ENCODE data around the gene WDR90.

Gene WDR90

DNA sequence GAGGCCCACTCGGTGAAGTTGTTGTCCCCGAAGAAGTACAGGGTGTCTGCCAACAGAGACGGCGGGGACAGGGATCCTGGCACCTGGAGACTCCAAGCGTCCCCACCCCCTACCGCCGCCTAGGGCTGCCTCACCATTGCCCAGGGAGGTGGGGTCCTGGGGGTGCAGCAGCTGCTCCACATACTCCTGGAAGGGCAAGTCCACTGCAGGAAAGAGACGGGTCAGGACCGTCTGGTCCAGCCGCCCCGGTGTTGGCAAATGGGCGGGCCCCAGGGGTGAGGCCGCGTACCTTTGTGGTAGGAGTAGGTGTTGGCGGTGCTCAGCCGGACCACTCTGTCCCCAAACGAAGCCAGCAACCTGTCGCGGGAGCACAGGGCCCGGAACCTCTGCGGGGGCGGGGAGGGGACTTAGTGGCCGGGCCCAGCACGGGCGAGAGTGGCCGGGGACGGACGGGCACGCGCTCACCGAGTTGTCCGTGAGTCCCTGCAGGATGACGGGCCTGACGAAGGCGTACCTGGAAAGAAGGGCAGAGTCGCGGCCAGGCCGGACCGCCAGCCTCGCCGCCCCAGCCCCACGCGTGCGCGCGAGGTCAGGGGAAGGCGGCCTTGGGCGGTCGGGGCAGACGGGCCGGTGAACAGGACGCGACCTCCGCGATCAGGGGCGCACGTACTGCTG is 34.4 kb downstream of the WDR90 start (continued):
- TF ChIP-seq ZBTB26 (tag by site-specific recombination; optimal IDR thresholded peaks at IDR 0.05) (peak; percentile 97), SP7 (tag by site-specific recombination; IDR thresholded peaks at IDR 0.05) (peak; percentile 35; the same call in 1 of the 2 replicates), WT1 (tag by site-specific recombination; IDR thresholded peaks at IDR 0.05) (peak; percentile 48), ZNF335 (tag by site-specific recombination; conservative IDR thresholded peaks at IDR 0.05) (peak; percentile 57), ZNF621 (tag by site-specific recombination; IDR thresholded peaks at IDR 0.05) (no peak), ZNF629 (tag by site-specific recombination; IDR thresholded peaks at IDR 0.05) (0 out of 2 replicates have a peak, but pooled peaks have one; percentile 2), ZNF654 (tag by site-specific recombination; IDR thresholded peaks at IDR 0.05; ENCODE audit: low read depth) (no peak), ZBTB7A (tag by site-specific recombination; IDR thresholded peaks at IDR 0.05; ENCODE audit: low read depth) (peak; percentile 67; the same call in 1 of the 2 replicates), SETDB1 (IDR thresholded peaks at IDR 0.05; ENCODE audit: insufficient read length, low read length) (no peak), REPIN1 (tag by site-specific recombination; IDR thresholded peaks at IDR 0.05; ENCODE audit: low read depth) (peak; percentile 16; the same call in 1 of the 2 replicates), ZNF600 (tag by site-specific recombination; IDR thresholded peaks at IDR 0.05) (peak; percentile 93), ZNF280D (tag by site-specific recombination; IDR thresholded peaks at IDR 0.05) (no peak), ZNF521 (tag by site-specific recombination; IDR thresholded peaks at IDR 0.05) (no peak), ZNF837 (tag by site-specific recombination; IDR thresholded peaks at IDR 0.05) (no peak), ZNF585B (tag by site-specific recombination; IDR thresholded peaks at IDR 0.05) (no peak), ZNF513 (tag by site-specific recombination; IDR thresholded peaks at IDR 0.05) (no peak), TCF7L2 (IDR thresholded peaks at IDR 0.05; ENCODE audit: borderline replicate concordance, low read depth, low read length) (no peak), FEZF1 (tag by site-specific recombination; IDR thresholded peaks at IDR 0.05) (no peak), ZNF704 (tag by site-specific recombination; IDR thresholded peaks at IDR 0.05) (no peak), ZNF776 (tag by site-specific recombination; IDR thresholded peaks at IDR 0.05; ENCODE audit: borderline replicate concordance) (no peak), KLF17 (tag by site-specific recombination; IDR thresholded peaks at IDR 0.05) (peak; percentile 88), ZNF670 (tag by site-specific recombination; IDR thresholded peaks at IDR 0.05; ENCODE audit: low read depth) (no peak), ZBTB1 (tag by site-specific recombination; IDR thresholded peaks at IDR 0.05) (no peak), ZFP69B (tag by site-specific recombination; IDR thresholded peaks at IDR 0.05) (peak; percentile 88), ZSCAN5A (tag by site-specific recombination; IDR thresholded peaks at IDR 0.05) (peak; percentile 98), ZNF560 (tag by site-specific recombination; IDR thresholded peaks at IDR 0.05; ENCODE audit: borderline replicate concordance) (no peak), ZNF747 (tag by site-specific recombination; IDR thresholded peaks at IDR 0.05) (no peak), KLF16 (tag by site-specific recombination; IDR thresholded peaks at IDR 0.05) (peak; percentile 74; the same call in 1 of the 2 replicates), ZNF843 (tag by site-specific recombination; IDR thresholded peaks at IDR 0.05) (peak; percentile 42; the same call in 1 of the 2 replicates)
- TF ChIP-seq, protein P1, sequence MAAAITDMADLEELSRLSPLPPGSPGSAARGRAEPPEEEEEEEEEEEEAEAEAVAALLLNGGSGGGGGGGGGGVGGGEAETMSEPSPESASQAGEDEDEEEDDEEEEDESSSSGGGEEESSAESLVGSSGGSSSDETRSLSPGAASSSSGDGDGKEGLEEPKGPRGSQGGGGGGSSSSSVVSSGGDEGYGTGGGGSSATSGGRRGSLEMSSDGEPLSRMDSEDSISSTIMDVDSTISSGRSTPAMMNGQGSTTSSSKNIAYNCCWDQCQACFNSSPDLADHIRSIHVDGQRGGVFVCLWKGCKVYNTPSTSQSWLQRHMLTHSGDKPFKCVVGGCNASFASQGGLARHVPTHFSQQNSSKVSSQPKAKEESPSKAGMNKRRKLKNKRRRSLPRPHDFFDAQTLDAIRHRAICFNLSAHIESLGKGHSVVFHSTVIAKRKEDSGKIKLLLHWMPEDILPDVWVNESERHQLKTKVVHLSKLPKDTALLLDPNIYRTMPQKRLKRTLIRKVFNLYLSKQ (tag by site-specific recombination; IDR thresholded peaks at IDR 0.05; ENCODE audit: borderline replicate concordance), result no peak

All from HEK293 (cell line).